ENCODE measurements around the gene INSR. TPM values are rescaled to one million over a fixed set of nuclear protein-coding genes. Genes with fewer than 3 reads are reported as not detected.
A peak's percentile ranks its signal among the peaks of the same experiment; 100 is the strongest.

The INSR gene
- total and polyA plus RNA-seq, 10 of the 15 experiments (the other 5 are each of a cell fraction or from before 2014, with no cell fraction given): 4.2 to 34.9 (median 13.6) TPM

GRCh38 chr19:7191946-7192691 is 102.1 kb downstream of the INSR start (continued):
- TF ChIP-seq, protein P1, sequence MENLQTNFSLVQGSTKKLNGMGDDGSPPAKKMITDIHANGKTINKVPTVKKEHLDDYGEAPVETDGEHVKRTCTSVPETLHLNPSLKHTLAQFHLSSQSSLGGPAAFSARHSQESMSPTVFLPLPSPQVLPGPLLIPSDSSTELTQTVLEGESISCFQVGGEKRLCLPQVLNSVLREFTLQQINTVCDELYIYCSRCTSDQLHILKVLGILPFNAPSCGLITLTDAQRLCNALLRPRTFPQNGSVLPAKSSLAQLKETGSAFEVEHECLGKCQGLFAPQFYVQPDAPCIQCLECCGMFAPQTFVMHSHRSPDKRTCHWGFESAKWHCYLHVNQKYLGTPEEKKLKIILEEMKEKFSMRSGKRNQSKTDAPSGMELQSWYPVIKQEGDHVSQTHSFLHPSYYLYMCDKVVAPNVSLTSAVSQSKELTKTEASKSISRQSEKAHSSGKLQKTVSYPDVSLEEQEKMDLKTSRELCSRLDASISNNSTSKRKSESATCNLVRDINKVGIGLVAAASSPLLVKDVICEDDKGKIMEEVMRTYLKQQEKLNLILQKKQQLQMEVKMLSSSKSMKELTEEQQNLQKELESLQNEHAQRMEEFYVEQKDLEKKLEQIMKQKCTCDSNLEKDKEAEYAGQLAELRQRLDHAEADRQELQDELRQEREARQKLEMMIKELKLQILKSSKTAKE (IDR thresholded peaks at IDR 0.05; ENCODE audit: low read depth, poor library complexity, severe bottlenecking): peak; percentile 76
- TF ChIP-seq SIN3A (IDR thresholded peaks at IDR 0.05; ENCODE audit: low read depth, low read length): 0 out of 2 replicates have a peak, but pooled peaks have one; percentile 56
- TF ChIP-seq CREB1 (IDR thresholded peaks at IDR 0.05; ENCODE audit: low read depth): peak; percentile 55; the same call in 1 of the 2 replicates
- TF ChIP-seq SMAD1 (IDR thresholded peaks at IDR 0.05; ENCODE audit: low read depth, partially characterized antibody): no peak

GRCh38 chr19:7188698-7189629 is 105.2 kb downstream of the INSR start:
- no peak for DNase-seq (ENCODE audit: low read depth, low spot score)
- H3K4me3 ChIP-seq: no peak overlapping the region
- peak overlapping the region; percentile 33 for H3K27ac ChIP-seq (ENCODE audit: control insufficient read depth, insufficient read depth)
- in situ Hi-C loops (cut with MboI): loop anchor here (10.0 kb wide), 1 partner anchor 516 kb away; the partner anchor contains the start of gene FCER2
- H3K36me3 ChIP-seq (ENCODE audit: control insufficient read depth in 2 of 2, insufficient read depth in 2 of 2, low read length in 1 of 2): peaks cover 0 to 5% of the 10 kb centered on the region in 2 experiments; a peak in 3 of 4 replicates
- H4K20me1 ChIP-seq (ENCODE audit: control insufficient read depth, insufficient read depth): no peaks in the 10 kb centered on the region
- peaks cover 38% of the 10 kb centered on the region for H3K79me2 ChIP-seq (ENCODE audit: control insufficient read depth, insufficient read depth, low read length)
- H3K9me3 ChIP-seq (replicated peaks; ENCODE audit: control insufficient read depth, insufficient read depth, low read length): no peaks in the 10 kb centered on the region
- H3K4me2 ChIP-seq (ENCODE audit: control insufficient read depth, insufficient read depth): no peak overlapping the region
- RAD21 ChIA-PET (ENCODE audit: unreplicated experiment): interaction anchor here (0.9 kb wide), 1 partner anchor 9 kb away, joined by 5 read pairs; no protein-coding TSS in a partner anchor
- POLR2A ChIA-PET: interaction anchor here (0.6 to 4.6 kb wide), 7 partner anchors 9 to 497 kb away, joined by 3 to 21 read pairs (median 5); partner anchors contain the start of gene ARHGEF18
- ATAC-seq: no peak
- H3K27me3 ChIP-seq (replicated peaks in 1 of 2; ENCODE audit: control insufficient read depth in 2 of 2, insufficient read depth in 2 of 2, low read length in 1 of 2): no peaks in the 10 kb centered on the region
- no peak overlapping the region for H3K9ac ChIP-seq (ENCODE audit: control insufficient read depth, insufficient read depth, low read length)
- SMC1A ChIA-PET (ENCODE audit: uncharacterized antibody, unreplicated experiment): interaction anchor here (0.9 to 2.0 kb wide), 2 partner anchors 10 to 141 kb away, joined by 3 to 4 read pairs; no protein-coding TSS in a partner anchor
- no TSS peak for BruUV-seq (replicated peaks)
- WGBS (ENCODE audit: insufficient coverage, insufficient replicate concordance, low lambda C conversion rate, missing lambda C conversion rate): 65% methylated on average over 9 of the region's 12 CpGs
- H2AFZ ChIP-seq (ENCODE audit: control insufficient read depth, low read depth, low read length): no peak overlapping the region
- H3K4me1 ChIP-seq (ENCODE audit: control insufficient read depth, insufficient read depth, low read length): peaks cover 62% of the 10 kb centered on the region
- CTCF ChIA-PET: interaction anchor here (0.7 to 1.1 kb wide), 3 partner anchors 8 to 40 kb away, joined by 3 to 4 read pairs (median 3); no protein-coding TSS in a partner anchor
- no peak for FAIRE-seq
- intact Hi-C loops (cut with micrococcal nuclease; ENCODE audit: unreplicated experiment): no loop called here
- TF ChIP-seq CHD1 (IDR thresholded peaks at IDR 0.05; ENCODE audit: low read depth, low read length): no peak
- TF ChIP-seq ZBTB40 (IDR thresholded peaks at IDR 0.05; ENCODE audit: borderline replicate concordance): peak; percentile 91
- TF ChIP-seq, protein P2, sequence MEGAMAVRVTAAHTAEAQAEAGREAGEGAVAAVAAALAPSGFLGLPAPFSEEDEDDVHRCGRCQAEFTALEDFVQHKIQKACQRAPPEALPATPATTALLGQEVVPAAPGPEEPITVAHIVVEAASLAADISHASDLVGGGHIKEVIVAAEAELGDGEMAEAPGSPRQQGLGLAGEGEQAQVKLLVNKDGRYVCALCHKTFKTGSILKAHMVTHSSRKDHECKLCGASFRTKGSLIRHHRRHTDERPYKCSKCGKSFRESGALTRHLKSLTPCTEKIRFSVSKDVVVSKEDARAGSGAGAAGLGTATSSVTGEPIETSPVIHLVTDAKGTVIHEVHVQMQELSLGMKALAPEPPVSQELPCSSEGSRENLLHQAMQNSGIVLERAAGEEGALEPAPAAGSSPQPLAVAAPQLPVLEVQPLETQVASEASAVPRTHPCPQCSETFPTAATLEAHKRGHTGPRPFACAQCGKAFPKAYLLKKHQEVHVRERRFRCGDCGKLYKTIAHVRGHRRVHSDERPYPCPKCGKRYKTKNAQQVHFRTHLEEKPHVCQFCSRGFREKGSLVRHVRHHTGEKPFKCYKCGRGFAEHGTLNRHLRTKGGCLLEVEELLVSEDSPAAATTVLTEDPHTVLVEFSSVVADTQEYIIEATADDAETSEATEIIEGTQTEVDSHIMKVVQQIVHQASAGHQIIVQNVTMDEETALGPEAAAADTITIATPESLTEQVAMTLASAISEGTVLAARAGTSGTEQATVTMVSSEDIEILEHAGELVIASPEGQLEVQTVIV (IDR thresholded peaks at IDR 0.05; ENCODE audit: borderline replicate concordance, partially characterized antibody): no peak
- no peak for TF ChIP-seq ASH2L (IDR thresholded peaks at IDR 0.05; ENCODE audit: borderline replicate concordance, low read depth)

Measured in GM12878 (cell line).